PC-9 (cell line): Measurements from ENCODE around the gene ARV1.

Experiments
- EZH2 ChIP-seq: fragments of 200-600 bp; sonication (generic); IDR thresholded peaks from 2 replicates; pipeline ENCODE4 v1.8.0; 2017; ENCODE audit warnings: antibody characterized with exemption, low read depth
- TF ChIP-seq, protein P1 (sequence below): fragments of 200-600 bp; sonication (generic); conservative IDR thresholded peaks from 2 replicates; pipeline ENCODE4 v1.6.1; 2017; ENCODE audit warnings: mixed run types, antibody characterized with exemption, mild to moderate bottlenecking, moderate library complexity

DNA sequence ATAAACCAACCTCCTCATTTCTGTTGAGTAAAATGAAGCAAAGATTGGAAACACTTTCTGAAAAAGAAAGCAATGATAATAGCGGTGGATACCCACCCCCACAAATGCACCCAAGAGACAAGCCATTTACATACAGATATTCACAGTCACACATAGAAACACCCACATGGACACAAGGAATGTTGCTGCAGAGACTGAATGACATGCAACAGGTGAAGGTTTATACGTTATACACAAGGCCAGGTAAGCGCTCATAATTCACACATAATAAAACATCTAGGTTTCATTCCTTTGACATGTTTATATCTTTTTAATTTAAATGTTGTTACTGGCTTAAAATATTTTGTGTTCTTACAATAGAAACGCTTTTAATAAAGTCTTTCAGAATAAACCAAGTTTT lies 21.3 kb downstream of the ARV1 start:
- TF ChIP-seq, protein P1, sequence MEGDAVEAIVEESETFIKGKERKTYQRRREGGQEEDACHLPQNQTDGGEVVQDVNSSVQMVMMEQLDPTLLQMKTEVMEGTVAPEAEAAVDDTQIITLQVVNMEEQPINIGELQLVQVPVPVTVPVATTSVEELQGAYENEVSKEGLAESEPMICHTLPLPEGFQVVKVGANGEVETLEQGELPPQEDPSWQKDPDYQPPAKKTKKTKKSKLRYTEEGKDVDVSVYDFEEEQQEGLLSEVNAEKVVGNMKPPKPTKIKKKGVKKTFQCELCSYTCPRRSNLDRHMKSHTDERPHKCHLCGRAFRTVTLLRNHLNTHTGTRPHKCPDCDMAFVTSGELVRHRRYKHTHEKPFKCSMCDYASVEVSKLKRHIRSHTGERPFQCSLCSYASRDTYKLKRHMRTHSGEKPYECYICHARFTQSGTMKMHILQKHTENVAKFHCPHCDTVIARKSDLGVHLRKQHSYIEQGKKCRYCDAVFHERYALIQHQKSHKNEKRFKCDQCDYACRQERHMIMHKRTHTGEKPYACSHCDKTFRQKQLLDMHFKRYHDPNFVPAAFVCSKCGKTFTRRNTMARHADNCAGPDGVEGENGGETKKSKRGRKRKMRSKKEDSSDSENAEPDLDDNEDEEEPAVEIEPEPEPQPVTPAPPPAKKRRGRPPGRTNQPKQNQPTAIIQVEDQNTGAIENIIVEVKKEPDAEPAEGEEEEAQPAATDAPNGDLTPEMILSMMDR, result no peak
- no peak for TF ChIP-seq EZH2
